Stimulated activated CD4-positive, alpha-beta T cell treated with anti-CD3 and anti-CD28 coated beads, Interleukin-1b, Interleukin-23, amount 100 ng/mL, for 1 hour (primary cell): ENCODE data around the gene SEMA7A.
"Not testable (repeated sequence)": the region's sequence is repeated elsewhere in the genome, so short reads cannot be mapped to it uniquely, and the experiment has no call there.

ENCODE experiments used
- DNase-seq, 2 donors: peaks; one replicate each; pipeline ENCODE4 v3.0.0-alpha.2; 2020; ENCODE audit warnings: low read depth in 2 of 2

Gene SEMA7A

GRCh38 chr15:74373056-74373650 lies 60.6 kb downstream of the SEMA7A start:
- no peak for DNase-seq

DNA sequence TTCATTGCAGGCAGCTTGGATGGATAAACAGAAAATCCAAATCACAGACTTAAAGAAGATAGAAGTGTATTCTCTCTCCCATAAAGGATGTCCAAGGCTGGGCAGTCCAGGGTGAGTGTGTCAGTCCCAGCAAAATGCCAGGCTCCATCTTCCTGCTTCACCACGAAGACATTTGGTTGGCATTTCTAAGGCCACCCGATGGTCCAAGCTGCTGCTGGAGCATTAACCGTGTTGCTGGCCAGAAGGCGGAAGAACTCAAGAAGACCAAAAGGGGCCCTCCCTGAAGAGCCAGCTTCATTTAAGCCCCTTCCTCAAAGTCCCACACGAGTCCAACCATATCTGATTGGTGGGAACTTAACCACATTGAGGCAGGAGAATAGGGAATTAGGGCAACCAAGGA lies 63.3 kb downstream of the SEMA7A start:
- DNase-seq: no peak

GRCh38 chr15:74369756-74370155 lies 64.0 kb downstream of the SEMA7A start:
- DNase-seq: no peak

GRCh38 chr15:74369084-74369745 lies 64.5 kb downstream of the SEMA7A start:
- DNase-seq: no peak

DNA sequence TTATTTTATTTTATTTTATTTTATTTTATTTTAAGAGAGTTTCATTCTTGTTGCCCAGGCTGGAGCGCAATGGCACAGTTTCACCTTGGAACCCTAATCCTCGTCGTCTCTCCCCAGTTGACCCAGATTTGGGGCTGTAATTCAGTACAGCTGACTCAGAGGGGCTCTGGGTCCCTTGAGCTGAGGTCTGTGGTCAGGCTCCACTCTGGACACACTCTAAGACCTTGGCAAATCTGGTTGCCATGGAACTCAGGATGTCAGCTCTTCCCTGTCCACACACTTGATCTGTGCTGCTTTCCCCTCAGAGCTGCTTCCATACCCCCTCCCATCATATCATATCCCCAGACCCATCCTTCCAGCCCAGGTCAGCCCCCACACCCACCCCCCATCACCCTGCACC lies 65.6 kb downstream of the SEMA7A start:
- no peak for DNase-seq

DNA sequence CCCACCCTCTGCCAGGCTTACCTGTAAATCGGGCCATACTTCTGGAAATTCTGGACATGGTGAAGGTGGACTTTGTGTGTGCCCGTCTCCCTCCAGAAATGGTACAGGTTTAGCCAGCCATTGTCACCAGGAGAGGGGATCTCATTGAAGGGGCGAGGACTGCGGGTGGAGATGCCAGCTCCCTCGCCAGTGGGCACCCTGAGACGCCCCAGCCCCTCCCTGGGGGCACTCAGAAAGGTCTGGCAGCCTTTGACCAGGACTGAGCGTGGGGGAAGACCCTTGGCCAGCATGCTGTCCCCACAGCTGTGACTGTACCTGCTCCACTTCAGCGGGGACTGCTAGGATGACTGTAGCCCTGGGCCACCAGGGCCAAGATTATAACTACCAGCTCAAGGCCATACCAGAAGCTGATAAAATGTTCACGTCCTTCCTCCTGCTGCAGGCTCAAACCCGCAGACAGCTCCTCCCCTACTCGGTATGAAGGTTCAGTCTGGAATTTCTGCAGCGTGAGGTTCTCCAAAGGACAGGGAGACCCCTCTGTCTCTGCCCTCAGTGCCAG lies 66.4 kb downstream of the SEMA7A start, which contains the start of gene CYP11A1:
CYP11A1 (minus strand) TSS at position 351 of the 559 bp plus-strand sequence; CDS start at position 290, 61 bp downstream.
- DNase-seq: no peak

- DNase-seq: no peak
These were observed 67.9 kb downstream of the SEMA7A start for GRCh38 chr15:74365598-74366445.

- no peak for DNase-seq
These were observed 68.7 kb downstream of the SEMA7A start for GRCh38 chr15:74364936-74365597.

DNA sequence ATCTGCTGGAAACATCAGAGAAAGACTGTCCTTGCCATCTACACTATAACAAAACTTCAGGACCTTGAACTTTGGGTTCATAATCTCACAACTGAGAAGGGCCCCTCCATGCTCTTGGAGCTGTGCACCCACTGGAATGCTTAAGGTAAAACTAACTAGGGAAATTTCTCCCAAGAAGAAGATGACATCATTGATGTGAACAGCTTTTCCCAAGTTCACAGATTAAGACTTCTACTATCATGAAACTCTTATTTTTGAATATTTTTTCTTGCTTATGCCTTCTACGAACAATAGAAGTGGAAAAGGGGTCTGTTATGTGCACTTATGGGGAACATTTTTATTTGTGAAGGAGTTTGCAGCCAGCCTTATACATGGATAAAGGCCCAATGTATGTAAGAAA lies 71.3 kb downstream of the SEMA7A start:
- DNase-seq: no peak

DNA sequence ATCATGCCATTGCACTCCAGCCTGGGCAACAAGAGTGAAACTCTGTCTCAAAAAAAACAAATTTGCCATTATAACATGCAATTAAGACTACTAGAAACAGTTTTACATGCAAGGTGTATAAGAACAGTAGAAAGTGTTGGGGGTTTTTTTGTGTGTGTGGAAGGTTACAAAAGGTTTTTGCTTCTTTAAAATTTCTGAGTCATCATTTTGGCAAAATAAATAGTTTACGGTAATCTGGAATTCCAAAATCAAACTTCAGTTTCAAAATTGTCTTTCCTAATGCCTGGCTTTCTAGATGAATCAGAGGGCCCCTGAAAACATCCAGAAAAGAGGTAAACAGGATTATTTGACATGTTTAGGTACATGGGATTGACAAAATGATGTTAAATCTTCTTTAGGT lies 72.9 kb downstream of the SEMA7A start:
- not testable (repeated sequence) for DNase-seq

GRCh38 chr15:74359376-74359775 lies 74.4 kb downstream of the SEMA7A start:
- not testable (repeated sequence) for DNase-seq
